ENCODE data around the gene GALNT10. TPM values are rescaled to one million over a fixed set of nuclear protein-coding genes. Genes with fewer than 3 reads are reported as not detected.

The GALNT10 gene
- total RNA-seq, 4 donors from 2014 or later, result 21.4 to 49.8 (median 44.7) TPM

GRCh38 chr5:154380263-154380662, 189.7 kb downstream of the GALNT10 start:
- TF ChIP-seq, protein P1, sequence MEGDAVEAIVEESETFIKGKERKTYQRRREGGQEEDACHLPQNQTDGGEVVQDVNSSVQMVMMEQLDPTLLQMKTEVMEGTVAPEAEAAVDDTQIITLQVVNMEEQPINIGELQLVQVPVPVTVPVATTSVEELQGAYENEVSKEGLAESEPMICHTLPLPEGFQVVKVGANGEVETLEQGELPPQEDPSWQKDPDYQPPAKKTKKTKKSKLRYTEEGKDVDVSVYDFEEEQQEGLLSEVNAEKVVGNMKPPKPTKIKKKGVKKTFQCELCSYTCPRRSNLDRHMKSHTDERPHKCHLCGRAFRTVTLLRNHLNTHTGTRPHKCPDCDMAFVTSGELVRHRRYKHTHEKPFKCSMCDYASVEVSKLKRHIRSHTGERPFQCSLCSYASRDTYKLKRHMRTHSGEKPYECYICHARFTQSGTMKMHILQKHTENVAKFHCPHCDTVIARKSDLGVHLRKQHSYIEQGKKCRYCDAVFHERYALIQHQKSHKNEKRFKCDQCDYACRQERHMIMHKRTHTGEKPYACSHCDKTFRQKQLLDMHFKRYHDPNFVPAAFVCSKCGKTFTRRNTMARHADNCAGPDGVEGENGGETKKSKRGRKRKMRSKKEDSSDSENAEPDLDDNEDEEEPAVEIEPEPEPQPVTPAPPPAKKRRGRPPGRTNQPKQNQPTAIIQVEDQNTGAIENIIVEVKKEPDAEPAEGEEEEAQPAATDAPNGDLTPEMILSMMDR (IDR thresholded peaks at IDR 0.05), result no peak
- no peak for TF ChIP-seq POLR2A (IDR thresholded peaks at IDR 0.05; ENCODE audit: low read depth)
- TF ChIP-seq POLR2AphosphoS5 (IDR thresholded peaks at IDR 0.05), result no peak
- TF ChIP-seq EP300 (IDR thresholded peaks at IDR 0.05), result no peak
- intact Hi-C loops (cut with DNase I), result no loop called here
- no peaks in the 10 kb centered on the region for H3K27me3 ChIP-seq
- H3K9me3 ChIP-seq, result no peaks in the 10 kb centered on the region
- H3K27ac ChIP-seq (replicated peaks in 1 of 4), result no peak overlapping the region
- H3K36me3 ChIP-seq, result peaks cover 0 to 82% (median 47%) of the 10 kb centered on the region in 4 donors
- H3K4me1 ChIP-seq, result peaks cover 0 to 5% (median 2%) of the 10 kb centered on the region in 4 donors
- WGBS, result 89% methylated on average over 12 of the region's 12 CpGs
- no peak for DNase-seq (ENCODE audit: extremely low spot score)
- H3K4me3 ChIP-seq, result no peak overlapping the region

DNA sequence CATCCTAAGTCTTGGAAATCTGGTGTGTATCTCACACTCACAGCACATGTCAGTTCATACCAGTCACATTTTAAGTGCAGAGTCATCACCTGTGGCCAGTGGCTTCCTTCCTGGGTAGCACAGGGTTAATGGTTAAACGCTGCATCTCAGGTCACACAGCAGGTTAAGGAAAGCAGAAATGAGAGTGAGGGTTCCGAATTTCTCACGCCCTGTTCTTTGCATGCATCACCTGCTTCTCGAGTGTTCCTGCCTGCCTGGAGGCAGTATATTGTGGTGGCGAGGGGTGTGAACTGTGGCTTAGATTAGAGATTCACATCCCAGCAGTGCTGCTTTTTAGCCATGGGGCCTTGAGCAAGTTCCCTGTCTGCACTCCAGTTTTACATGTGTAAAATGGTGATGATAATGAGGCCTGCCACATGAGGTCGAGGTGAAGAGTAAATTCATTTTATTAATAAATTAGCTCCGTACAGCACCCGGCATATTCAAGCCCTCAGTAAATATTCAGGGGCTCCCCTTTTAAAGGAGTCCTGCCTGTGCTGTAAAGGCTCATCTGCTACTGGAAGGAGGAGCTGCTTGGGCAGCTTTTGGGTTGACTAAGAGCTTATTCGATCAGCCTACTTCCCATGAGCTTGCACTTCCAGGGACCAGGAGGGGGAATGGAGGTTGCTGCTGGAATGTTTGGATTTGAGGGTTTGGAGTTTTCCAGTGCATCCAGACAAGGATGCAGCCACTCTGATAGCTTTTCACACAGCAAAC, 194.1 kb downstream of the GALNT10 start:
- no peak for DNase-seq (ENCODE audit: extremely low spot score)
- intact Hi-C loops (cut with DNase I), result no loop called here
- 69% methylated on average over 8 of the region's 9 CpGs for WGBS
- H3K9me3 ChIP-seq, result no peaks in the 10 kb centered on the region
- H3K27ac ChIP-seq (replicated peaks in 1 of 4), result no peak overlapping the region
- TF ChIP-seq, protein P1 (IDR thresholded peaks at IDR 0.05), result no peak
- no peaks in the 10 kb centered on the region for H3K4me1 ChIP-seq
- H3K27me3 ChIP-seq, result no peaks in the 10 kb centered on the region
- H3K4me3 ChIP-seq, result no peak overlapping the region
- peaks cover 0 to 62% (median 38%) of the 10 kb centered on the region in 4 donors for H3K36me3 ChIP-seq

- TF ChIP-seq EP300 (IDR thresholded peaks at IDR 0.05), result no peak
- no peak for TF ChIP-seq POLR2AphosphoS5 (IDR thresholded peaks at IDR 0.05)
- TF ChIP-seq, protein P1 (IDR thresholded peaks at IDR 0.05), result no peak
- no peak for TF ChIP-seq POLR2A (IDR thresholded peaks at IDR 0.05; ENCODE audit: low read depth)
- H3K27ac ChIP-seq (replicated peaks in 1 of 4), result no peak overlapping the region
- intact Hi-C loops (cut with DNase I), result no loop called here
- 73% methylated on average over 6 of the region's 8 CpGs for WGBS
- peaks cover 0 to 5% (median 0%) of the 10 kb centered on the region in 4 donors for H3K4me1 ChIP-seq
- no peak overlapping the region for H3K4me3 ChIP-seq
- peaks cover 0 to 57% (median 35%) of the 10 kb centered on the region in 4 donors for H3K36me3 ChIP-seq
- no peaks in the 10 kb centered on the region for H3K27me3 ChIP-seq
- no peaks in the 10 kb centered on the region for H3K9me3 ChIP-seq
- DNase-seq (ENCODE audit: extremely low spot score), result no peak
These were observed 194.6 kb downstream of the GALNT10 start for GRCh38 chr5:154385236-154385512.

- Histone ChIP-seq H3K4me3 (no peak overlapping the region), H3K27me3 (no peaks in the 10 kb centered on the region), H3K9me3 (no peaks in the 10 kb centered on the region), H3K27ac (replicated peaks in 1 of 4) (no peak overlapping the region), H3K4me1 (peaks cover 0 to 8% (median 0%) of the 10 kb centered on the region in 4 donors), H3K36me3 (peaks cover 0 to 53% (median 25%) of the 10 kb centered on the region in 4 donors)
- DNase-seq (ENCODE audit: extremely low spot score), result no peak
- TF ChIP-seq EP300 (IDR thresholded peaks at IDR 0.05), result no peak
- TF ChIP-seq, protein P1 (IDR thresholded peaks at IDR 0.05), result no peak
- TF ChIP-seq POLR2AphosphoS5 (IDR thresholded peaks at IDR 0.05), result no peak
- no peak for TF ChIP-seq POLR2A (IDR thresholded peaks at IDR 0.05; ENCODE audit: low read depth)
- intact Hi-C loops (cut with DNase I), result no loop called here
- WGBS, result 98% methylated on average over 6 of the region's 6 CpGs
These were observed 196.6 kb downstream of the GALNT10 start for GRCh38 chr5:154386952-154387629.

Data from esophagus muscularis mucosa (tissue), 4 donors.